CD4-positive, alpha-beta T cell treated with Interleukin-15 for 1 hour (primary cell): Measurements from ENCODE around the gene RRP1.

Source experiments
- DNase-seq: peaks from one replicate; pipeline ENCODE4 v3.0.0-alpha.2; 2020

The RRP1 gene

GRCh38 chr21:43803558-43804300, 14.4 kb downstream of the RRP1 start:
- no peak for DNase-seq

- peak; percentile 84 for DNase-seq
Measured at GRCh38 chr21:43805275-43805800, 16.0 kb downstream of the RRP1 start.

GRCh38 chr21:43806017-43806710, 16.8 kb downstream of the RRP1 start:
- DNase-seq, result no peak

GRCh38 chr21:43808367-43808766, 19.0 kb downstream of the RRP1 start:
- no peak for DNase-seq

- no peak for DNase-seq
Measured at GRCh38 chr21:43808832-43809251, 19.5 kb downstream of the RRP1 start.

- no peak for DNase-seq
Measured at GRCh38 chr21:43809346-43809799, 20.0 kb downstream of the RRP1 start.

GRCh38 chr21:43809853-43810504, 20.6 kb downstream of the RRP1 start:
- DNase-seq, result no peak

DNA sequence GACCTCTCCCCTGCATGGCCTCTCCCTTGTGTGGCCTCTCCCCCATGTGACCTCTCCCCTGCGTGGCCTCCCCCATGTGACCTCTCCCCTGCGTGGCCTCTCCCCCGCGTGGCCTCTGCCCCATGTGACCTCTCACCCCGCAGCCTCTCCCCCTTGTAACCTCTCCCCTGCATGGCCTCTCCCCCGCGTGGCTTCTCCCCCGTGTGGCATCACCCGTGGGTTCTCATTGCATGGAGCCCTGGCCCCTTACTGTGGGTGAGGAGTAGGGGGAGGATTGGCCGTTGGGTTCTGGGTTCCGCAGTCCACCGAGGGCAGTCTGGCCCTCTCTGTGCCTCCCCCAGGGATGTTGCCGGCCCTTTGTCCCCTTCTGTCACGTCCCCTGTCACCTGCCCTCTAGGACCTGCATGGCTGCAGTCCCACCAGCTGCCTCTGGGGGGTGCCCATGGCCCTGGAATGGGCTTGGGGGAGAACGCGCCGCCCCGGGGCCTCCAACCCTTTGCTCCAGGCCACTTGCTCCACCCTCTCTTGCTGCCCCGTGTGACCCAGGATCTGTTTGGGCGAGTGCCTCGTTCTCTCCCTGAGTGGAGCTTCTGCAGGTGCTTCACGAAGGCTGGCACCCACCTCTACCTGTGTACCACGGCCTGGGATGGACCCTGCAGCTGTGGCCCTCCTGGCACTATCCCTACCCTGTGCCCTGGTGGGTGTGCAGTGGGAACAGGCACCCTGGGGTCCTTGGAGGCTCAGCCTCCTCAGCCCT, 21.3 kb downstream of the RRP1 start:
- peak; percentile 82 for DNase-seq

DNA sequence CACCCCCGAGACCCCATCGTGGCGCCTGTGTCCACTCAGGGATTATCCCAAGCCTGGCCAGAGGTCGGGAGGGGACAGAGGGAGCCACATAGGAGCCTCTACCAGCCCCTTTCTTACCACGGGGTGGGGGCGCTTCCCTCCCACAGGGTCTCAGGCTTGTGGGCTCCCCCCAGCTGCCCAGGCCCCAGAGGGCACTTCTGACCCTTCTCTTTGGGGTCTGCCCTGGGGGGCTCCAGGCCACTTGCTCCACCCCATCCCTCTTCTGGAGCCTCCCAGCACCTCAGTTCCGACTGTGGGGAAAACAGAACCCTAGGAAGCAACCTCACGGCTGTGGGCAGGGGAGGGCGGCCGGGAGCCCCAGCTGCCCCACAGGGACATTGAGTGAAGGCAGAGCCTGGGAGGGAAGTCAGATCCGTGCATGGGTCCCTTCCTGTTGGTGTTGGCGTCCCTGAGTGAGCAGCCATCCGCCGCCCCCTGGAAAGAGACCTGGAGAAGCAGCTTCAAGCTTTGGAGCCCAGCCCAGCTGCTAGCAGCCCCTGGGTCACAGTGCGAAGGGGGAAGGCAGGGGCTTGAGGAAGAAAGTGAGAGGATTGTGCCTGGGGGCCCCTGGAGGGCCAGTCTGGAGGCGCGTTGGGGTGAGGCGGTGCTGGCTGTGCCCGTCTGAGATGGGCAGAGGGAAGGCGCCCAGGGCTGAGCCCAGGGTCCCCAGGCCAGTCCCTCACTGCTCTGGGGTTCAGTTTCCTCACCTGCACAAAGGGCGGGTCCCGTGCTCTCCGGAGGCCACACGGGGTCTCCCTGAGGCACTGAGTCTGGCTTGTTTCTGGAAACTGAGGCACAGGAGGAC, 22.1 kb downstream of the RRP1 start:
- no peak for DNase-seq

DNA sequence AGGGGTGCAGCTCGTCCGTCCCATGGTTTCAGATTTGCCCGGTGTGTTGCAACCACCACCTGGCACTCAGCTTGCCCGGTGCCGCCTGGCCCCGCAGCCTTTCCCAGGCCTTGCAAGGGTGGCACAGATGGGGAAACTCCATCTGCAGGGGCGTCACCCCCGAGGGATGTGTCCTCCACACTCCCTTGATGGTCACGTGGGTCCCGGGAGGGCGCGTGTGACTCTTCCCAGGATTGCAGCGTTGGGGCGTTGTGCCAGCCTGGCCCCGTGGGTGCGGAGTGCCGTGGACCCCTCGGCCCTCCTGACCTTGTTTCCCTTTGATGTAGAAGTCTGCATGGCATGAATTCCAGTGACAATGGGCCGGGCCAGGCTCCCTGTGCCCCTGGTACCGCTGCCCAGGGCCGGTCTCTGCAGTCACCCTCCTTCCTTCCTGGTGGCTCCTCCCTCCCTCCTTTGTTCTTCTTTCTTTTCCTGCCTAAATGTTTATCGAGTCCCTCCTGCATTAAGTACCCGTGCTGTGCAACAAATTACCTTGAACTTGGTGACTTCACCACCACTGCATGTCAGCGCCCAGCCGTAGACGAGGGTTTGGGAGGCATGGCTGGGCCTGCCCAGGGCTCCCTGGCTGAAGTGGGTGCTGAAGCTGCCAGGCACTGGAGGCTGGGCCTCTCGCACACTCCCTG, 22.9 kb downstream of the RRP1 start:
- peak; percentile 37 for DNase-seq

DNA sequence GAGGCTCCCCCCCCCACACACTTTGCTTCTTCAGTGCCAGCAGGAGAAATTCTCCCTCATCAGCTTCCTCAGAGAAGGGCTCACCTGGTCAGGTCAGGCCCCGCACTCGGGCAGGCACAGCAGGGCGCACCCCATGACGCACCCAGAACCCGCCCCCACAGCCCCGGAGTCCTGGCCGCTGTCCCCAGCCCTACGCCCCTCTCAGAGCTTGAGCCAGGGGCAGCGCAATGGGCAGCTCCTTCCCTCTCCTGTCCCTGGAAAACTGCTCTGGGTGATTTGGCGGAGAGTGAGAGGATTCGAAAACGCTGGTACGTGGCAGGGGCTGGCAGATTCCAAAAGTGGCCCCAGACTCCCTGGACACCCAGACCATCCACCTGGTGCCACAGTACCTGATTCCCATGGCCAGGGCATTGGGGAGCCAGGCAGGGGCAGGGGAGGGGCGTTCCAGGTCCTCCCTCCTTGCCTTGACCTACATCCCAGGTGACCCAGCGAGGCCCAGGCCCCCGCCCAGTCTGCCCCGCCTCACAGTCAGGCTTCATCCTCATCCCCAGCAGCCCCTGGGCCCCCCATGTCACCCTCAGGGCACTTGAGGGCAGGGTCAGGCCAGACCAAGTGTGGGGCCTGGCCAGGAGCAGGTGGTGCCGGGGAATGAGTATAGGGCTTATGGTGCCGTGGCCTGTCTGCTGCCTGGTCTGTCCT, 23.7 kb downstream of the RRP1 start:
- no peak for DNase-seq

DNA sequence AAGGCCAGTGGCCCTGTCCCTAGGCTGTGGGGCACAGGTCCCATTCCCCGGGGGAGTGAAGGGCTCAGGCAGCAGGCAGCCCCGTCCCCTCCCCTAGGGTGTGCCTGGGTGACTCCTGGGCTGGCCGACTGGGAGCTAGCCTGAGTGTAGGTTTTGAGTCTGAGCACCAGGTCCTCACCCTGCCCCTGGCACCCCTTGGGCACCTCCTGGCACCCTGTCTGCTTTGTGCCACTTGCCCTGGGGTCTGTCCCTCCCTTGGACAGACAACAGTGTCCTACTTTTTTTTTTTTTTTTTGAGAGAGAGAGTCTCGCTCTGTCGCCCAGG, 24.2 kb downstream of the RRP1 start:
- no peak for DNase-seq

- DNase-seq, result no peak
Measured at GRCh38 chr21:43814215-43815106, 25.1 kb downstream of the RRP1 start.

DNA sequence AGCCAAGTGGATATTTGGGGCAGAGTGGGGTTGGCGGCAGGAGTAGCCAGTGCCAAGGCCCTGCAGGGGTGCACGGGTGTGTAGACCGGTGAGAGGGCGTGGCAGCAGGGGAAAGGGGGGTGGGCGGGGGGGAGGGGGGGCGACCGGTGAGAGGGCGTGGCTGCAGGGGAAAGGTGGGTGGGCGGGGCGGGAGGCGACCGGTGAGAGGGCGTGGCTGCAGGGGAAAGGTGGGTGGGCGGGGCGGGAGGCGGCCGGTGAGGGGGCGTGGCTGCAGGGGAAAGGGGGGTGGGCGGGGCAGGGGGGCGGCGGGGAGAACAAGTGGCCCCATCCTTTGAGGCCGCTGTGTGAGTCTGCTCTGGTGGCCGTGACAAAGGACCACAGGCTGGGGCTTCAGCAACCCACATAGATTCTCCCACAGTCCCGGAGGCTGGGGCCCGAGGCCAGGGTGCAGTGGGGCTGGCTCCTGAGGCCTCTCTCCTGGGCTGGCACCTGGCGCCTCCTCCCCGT, 25.8 kb downstream of the RRP1 start:
- DNase-seq, result no peak

DNA sequence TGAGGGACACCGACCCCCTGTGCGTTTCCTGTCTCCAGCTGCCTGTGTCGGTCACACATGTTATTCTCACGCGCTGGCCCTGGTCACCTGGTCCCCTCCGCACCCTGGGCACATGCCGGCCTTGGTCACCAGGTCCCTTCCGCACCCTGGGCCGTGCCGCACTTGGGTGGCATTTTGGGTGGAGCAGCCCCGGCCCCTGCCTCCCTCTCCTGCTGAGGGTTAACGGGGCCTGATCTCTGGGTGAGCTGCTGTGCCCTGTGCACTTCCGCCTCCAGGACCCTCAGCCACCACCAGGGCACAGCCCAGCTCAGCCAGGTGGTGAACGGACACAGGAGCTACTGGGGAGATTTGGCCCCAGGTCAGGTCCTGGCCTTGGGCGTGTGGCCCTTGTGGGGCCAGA, 26.6 kb downstream of the RRP1 start:
- DNase-seq, result no peak

- no peak for DNase-seq
Measured at GRCh38 chr21:43816611-43817071, 27.3 kb downstream of the RRP1 start.

DNA sequence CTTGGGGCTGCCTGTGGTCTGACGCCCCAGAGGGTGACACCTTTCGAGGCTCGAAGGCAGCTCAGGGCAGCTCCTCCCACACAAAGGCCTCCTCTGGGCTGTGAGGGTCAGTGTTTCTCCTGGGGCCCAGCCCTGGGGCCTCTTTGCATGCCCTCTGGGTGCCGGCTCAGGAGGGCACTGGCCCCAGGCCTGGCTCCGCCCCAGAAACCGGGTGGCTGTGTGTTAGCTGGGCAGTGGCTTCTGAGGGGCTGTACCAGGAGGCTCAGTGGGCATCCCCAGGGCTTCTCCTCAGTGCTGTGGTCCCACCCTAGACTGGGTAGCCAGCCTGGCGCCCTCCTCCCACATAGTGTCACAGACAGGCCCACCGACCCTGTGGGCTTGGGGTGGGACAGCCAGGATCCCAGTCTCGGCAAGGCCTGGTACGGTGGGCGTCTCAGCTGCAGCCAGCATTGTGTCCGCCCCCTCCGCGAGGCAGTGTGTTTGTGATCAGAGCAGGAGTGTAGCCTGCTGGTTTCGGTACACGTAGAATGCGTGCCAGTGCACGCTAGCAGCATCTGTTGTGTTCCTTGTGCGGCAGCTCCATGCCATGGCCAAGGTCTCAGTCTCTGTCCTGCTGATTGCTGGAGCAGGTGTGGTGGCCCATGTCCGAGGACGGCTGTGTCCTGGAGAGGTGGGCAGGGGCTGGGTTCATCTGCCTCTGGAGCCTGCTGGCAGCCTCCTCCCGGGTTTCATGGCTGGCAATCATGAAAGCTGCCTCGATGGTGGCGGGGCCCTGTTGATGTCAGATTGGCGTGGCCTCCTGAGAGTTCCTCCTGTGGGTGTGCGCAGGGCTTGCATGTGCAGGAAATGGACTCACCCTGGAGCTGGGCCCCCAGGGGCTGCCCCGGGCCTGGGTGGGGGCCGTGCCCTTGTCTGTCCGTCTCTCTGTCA, 28.0 kb downstream of the RRP1 start:
- DNase-seq, result no peak

- DNase-seq, result no peak
Measured at GRCh38 chr21:43818685-43819084, 29.3 kb downstream of the RRP1 start.
